AG04449 (cell line): ENCODE data around the gene FBXL12.
"Not testable (repeated sequence)": the region's sequence is repeated elsewhere in the genome, so short reads cannot be mapped to it uniquely, and the experiment has no call there.

Experiments used
- CTCF ChIA-PET: fragments of 350-600 bp; formaldehyde crosslinking; extraction: SDS; loops from one replicate; lab custom pipeline; 2021; ENCODE audit warnings: antibody characterized with exemption; lab: Yijun Ruan, JAX
- POLR2A ChIA-PET: fragments of 400-600, 350-600 bp; formaldehyde crosslinking; extraction: SDS; loops from one replicate; lab custom pipeline; 2020; ENCODE audit warnings: antibody characterized with exemption, inconsistent platforms; lab: Yijun Ruan, JAX
- DNase-seq: peaks from one replicate; pipeline ENCODE4 v3.0.0-alpha.2; 2010; ENCODE audit warnings: low read depth, low spot score
- H3K4me3 ChIP-seq: 2 replicates; pipeline ENCODE4 v1.5.1; 2011; ENCODE audit warnings: low read depth, mild to moderate bottlenecking, control low read depth, low read length
- CTCF ChIP-seq: IDR thresholded peaks from one replicate; pipeline ENCODE4 v1.5.1; 2011; ENCODE audit warnings: mild to moderate bottlenecking, moderate library complexity, low read length, control low read depth, inconsistent platforms; ENCODE audit not compliant: insufficient read depth; ENCODE audit errors: missing control alignments

FBXL12 gene

GRCh38 chr19:9785367-9786331 lies 33.2 kb downstream of the FBXL12 start:
- no peak for TF ChIP-seq CTCF
- no peak for DNase-seq
- peak overlapping the region; percentile 94 for H3K4me3 ChIP-seq
- ChIA-PET CTCF (no interaction called here), POLR2A (interaction anchor here (0.6 kb wide), 2 partner anchors 13 to 125 kb away, joined by 3 to 4 read pairs; no protein-coding TSS in a partner anchor)

GRCh38 chr19:9784163-9784496 lies 34.7 kb downstream of the FBXL12 start:
- H3K4me3 ChIP-seq, POLR2A ChIA-PET, CTCF ChIA-PET, DNase-seq: not testable (repeated sequence)

GRCh38 chr19:9782338-9782737 lies 36.5 kb downstream of the FBXL12 start:
- no peak overlapping the region for H3K4me3 ChIP-seq
- ChIA-PET CTCF (interaction anchor here (0.8 kb wide), 1 partner anchor 13 kb away, joined by 3 read pairs; no protein-coding TSS in a partner anchor), POLR2A (interaction anchor here (0.6 to 1.6 kb wide), 3 partner anchors 14 to 185 kb away, joined by 3 read pairs; partner anchors contain the start of gene ZNF846)
- TF ChIP-seq CTCF, result no peak
- no peak for DNase-seq

GRCh38 chr19:9768175-9769112 lies 50.4 kb downstream of the FBXL12 start, which contains the start of gene ZNF846:
Gene ZNF846 (minus strand): TSS chr19:9768738. CDS start chr19:9764950, 3,788 bp downstream.
- ChIA-PET POLR2A (interaction anchor here (0.6 to 2.1 kb wide), 4 partner anchors 14 to 630 kb away, joined by 3 to 11 read pairs (median 3); partner anchors contain the start of genes FBXL12 and ZNF562), CTCF (interaction anchor here (1.4 to 2.1 kb wide), 3 partner anchors 10 to 143 kb away, joined by 3 to 12 read pairs (median 4); no protein-coding TSS in a partner anchor)
- DNase-seq, result peak; percentile 63
- peak within 1 kb of the TSS; percentile 76 for H3K4me3 ChIP-seq
- TF ChIP-seq CTCF, result no peak
